GM19351 (cell line): Measurements from ENCODE around the gene MAGEB1.

Experiments
- ATAC-seq: cut with Tn5 transposase; IDR thresholded peaks from one replicate; pipeline ENCODE4 v1.9.1; 2021; ENCODE audit warnings: mild to moderate bottlenecking, moderate library complexity; ENCODE audit not compliant: unreplicated experiment

The MAGEB1 gene

GRCh38 chrX:30283456-30284200 lies 36.7 kb downstream of the MAGEB1 start:
- no peak for ATAC-seq

GRCh38 chrX:30296408-30297254 lies 49.7 kb downstream of the MAGEB1 start:
- no peak for ATAC-seq

GRCh38 chrX:30301208-30301607 lies 54.3 kb downstream of the MAGEB1 start:
- no peak for ATAC-seq
